Keratinocyte (primary cell): ENCODE measurements around the gene RIPK1. TPM values are rescaled to one million over a fixed set of nuclear protein-coding genes. Genes with fewer than 3 reads are reported as not detected.

Source experiments
- DNase-seq: peaks from one replicate; pipeline ENCODE4 v3.0.0-alpha.2; 2011; ENCODE audit warnings: low read depth, missing footprints, low spot score
- FAIRE-seq: peaks from 2 replicates; lab custom pipeline; 2011; peaks lifted over from hg19 to GRCh38; lab: Jason Lieb, UNC
- H2AFZ ChIP-seq: 2 replicates; pipeline ENCODE4 v1.6.0; 2012; ENCODE audit warnings: low read length, control low read depth, inconsistent platforms; ENCODE audit not compliant: control insufficient read depth
- H3K27ac ChIP-seq: 2 replicates; pipeline ENCODE4 v1.5.1; 2011; ENCODE audit warnings: low read length; ENCODE audit not compliant: control insufficient read depth, insufficient read depth
- H3K27me3 ChIP-seq: 3 replicates; pipeline ENCODE4 v1.6.0; 2011; ENCODE audit warnings: low read length; ENCODE audit not compliant: control insufficient read depth, insufficient read depth; ENCODE audit errors: extremely low read depth
- H3K36me3 ChIP-seq, 2 experiments: 2 replicates in 1 of 2; 3 replicates in 1 of 2; pipeline ENCODE4 v1.5.1; 2011; ENCODE audit warnings: low read length in 2 of 2, mild to moderate bottlenecking in 1 of 2; ENCODE audit not compliant: control insufficient read depth in 2 of 2, insufficient read depth in 2 of 2; ENCODE audit errors: extremely low read depth in 1 of 2
- H3K4me1 ChIP-seq: 3 replicates; pipeline ENCODE4 v1.5.1; 2011; ENCODE audit warnings: low read length; ENCODE audit not compliant: control insufficient read depth, insufficient read depth; ENCODE audit errors: extremely low read depth
- H3K4me2 ChIP-seq: 3 replicates; pipeline ENCODE4 v1.6.0; 2011; ENCODE audit warnings: low read depth, low read length; ENCODE audit not compliant: control insufficient read depth, insufficient read depth; ENCODE audit errors: extremely low read depth
- H3K4me3 ChIP-seq, 3 experiments: fragments of 200-600 bp in 1 of 3; sonication (generic) in 1 of 3; 2 replicates in 2 of 3; 3 replicates in 1 of 3; pipeline ENCODE4 v1.5.1; 2011 to 2016; ENCODE audit warnings: low read length in 3 of 3, mild to moderate bottlenecking in 3 of 3, control low read depth in 2 of 3, inconsistent platforms in 1 of 3, low read depth in 1 of 3, mixed read lengths in 1 of 3, mixed run types in 1 of 3, moderate library complexity in 1 of 3; ENCODE audit not compliant: control insufficient read depth in 2 of 3, insufficient read depth in 2 of 3; ENCODE audit errors: extremely low read depth in 1 of 3
- H3K79me2 ChIP-seq: 2 replicates; pipeline ENCODE4 v1.6.0; 2012; ENCODE audit warnings: low read length; ENCODE audit not compliant: control insufficient read depth, insufficient read depth
- H3K9ac ChIP-seq: 3 replicates; pipeline ENCODE4 v1.6.0; 2011; ENCODE audit warnings: low read length; ENCODE audit not compliant: control insufficient read depth, insufficient read depth; ENCODE audit errors: extremely low read depth
- H3K9me1 ChIP-seq: 3 replicates; pipeline ENCODE4 v1.6.0; 2011; ENCODE audit warnings: low read length; ENCODE audit not compliant: control insufficient read depth, insufficient read depth; ENCODE audit errors: extremely low read depth
- H3K9me3 ChIP-seq: 2 replicates; pipeline ENCODE4 v1.5.1; 2012; ENCODE audit warnings: low read depth, low read length; ENCODE audit not compliant: control insufficient read depth
- H4K20me1 ChIP-seq: 3 replicates; pipeline ENCODE4 v1.6.0; 2011; ENCODE audit warnings: low read length; ENCODE audit not compliant: control insufficient read depth, insufficient read depth; ENCODE audit errors: extremely low read depth
- CTCF ChIP-seq, 3 experiments: IDR thresholded peaks in 1 of 3; conservative IDR thresholded peaks in 1 of 3; optimal IDR thresholded peaks in 1 of 3; 2 replicates in 2 of 3; 3 replicates in 1 of 3; pipeline versions ENCODE3 to v1.5.1; 2011; ENCODE audit warnings: low read length in 3 of 3, mild to moderate bottlenecking in 3 of 3, moderate library complexity in 2 of 3, control low read depth in 1 of 3, inconsistent platforms in 1 of 3; ENCODE audit not compliant: insufficient read depth in 2 of 3; ENCODE audit errors: extremely low read depth in 1 of 3
- EZH2 ChIP-seq: IDR thresholded peaks from one replicate; pipeline ENCODE4 v1.6.1; 2012; ENCODE audit warnings: inconsistent platforms, mild to moderate bottlenecking, low read length, moderate library complexity
- dilution Hi-C: fragments of 300-500 bp; cut with MboI; formaldehyde crosslinking; loops from one replicate; pipeline ENCODE4 v1.7.0; 2020; ENCODE audit warnings: low sequenced_read_pairs; ENCODE audit not compliant: extremely low pct_ligation_motif_present
- polyA plus RNA-seq, 5 experiments: library from polyadenylated mRNA; depleted of rRNA in 3 of 5; stranded (reverse) in 3 of 5; stranded (forward) in 1 of 5; unstranded in 1 of 5; fragments of >200 nt; gene quantifications; 1 replicate in 1 of 5; 2 replicates in 3 of 5; 3 replicates in 1 of 5; pipeline versions ENCODE4 v1.2.1 to v1.2.3, GENCODE V29; 2011 to 2012; ENCODE audit warnings: missing spikeins in 2 of 5, low read depth in 1 of 5, low replicate concordance in 1 of 5

The RIPK1 gene
- polyA plus RNA-seq, 1 donor (not counting 4 experiments of a cell fraction or from before 2014, with no cell fraction given), result 13.8 TPM

- H4K20me1 ChIP-seq, result no peaks in the 10 kb centered on the region
These were observed 4.5 kb downstream of the RIPK1 start for GRCh38 chr6:3072798-3073197.

GRCh38 chr6:3073382-3073781 lies 5.1 kb downstream of the RIPK1 start:
- H3K4me1 ChIP-seq, result peaks cover 13% of the 10 kb centered on the region

More at GRCh38 chr6:3072798-3073197, 4.5 kb downstream of the RIPK1 start:
- Histone ChIP-seq H3K4me1 (peaks cover 13% of the 10 kb centered on the region), H3K4me2 (no peak overlapping the region), H3K9ac (no peak overlapping the region), H3K27ac (no peak overlapping the region), H3K79me2 (peaks cover 76% of the 10 kb centered on the region), H3K9me3 (no peaks in the 10 kb centered on the region), H3K27me3 (no peaks in the 10 kb centered on the region), H3K4me3 (no peak overlapping the region), H2AFZ (no peak overlapping the region), H3K36me3 (peaks cover 8 to 9% of the 10 kb centered on the region in 2 experiments), H3K9me1 (peaks cover 6% of the 10 kb centered on the region)
- TF ChIP-seq CTCF (optimal IDR thresholded peaks at IDR 0.05 in 1 of 3, IDR thresholded peaks at IDR 0.05 in 1 of 3, conservative IDR thresholded peaks at IDR 0.05 in 1 of 3; ENCODE audit: extremely low read depth in 1 of 3, insufficient read depth in 2 of 3, low read length in 3 of 3) (no peak), EZH2 (no peak)
- FAIRE-seq (no peak), DNase-seq (no peak)
- dilution Hi-C loops, result no loop called here

More at GRCh38 chr6:3073382-3073781, 5.1 kb downstream of the RIPK1 start:
- H3K36me3 ChIP-seq, result peaks cover 11 to 14% of the 10 kb centered on the region in 2 experiments
- DNase-seq (no peak), FAIRE-seq (no peak)
- H3K4me3 ChIP-seq, result no peak overlapping the region
- H2AFZ ChIP-seq, result no peak overlapping the region
- peaks cover 76% of the 10 kb centered on the region for H3K79me2 ChIP-seq
- no peaks in the 10 kb centered on the region for H4K20me1 ChIP-seq
- dilution Hi-C loops, result no loop called here
- TF ChIP-seq CTCF (optimal IDR thresholded peaks at IDR 0.05 in 1 of 3, IDR thresholded peaks at IDR 0.05 in 1 of 3, conservative IDR thresholded peaks at IDR 0.05 in 1 of 3; ENCODE audit: extremely low read depth in 1 of 3, insufficient read depth in 2 of 3, low read length in 3 of 3), result no peak
- no peak for TF ChIP-seq EZH2
- H3K9ac ChIP-seq, result no peak overlapping the region
- no peak overlapping the region for H3K27ac ChIP-seq
- H3K27me3 ChIP-seq, result no peaks in the 10 kb centered on the region
- H3K9me1 ChIP-seq, result peaks cover 6% of the 10 kb centered on the region
- no peak overlapping the region for H3K4me2 ChIP-seq
- no peaks in the 10 kb centered on the region for H3K9me3 ChIP-seq
